ENCODE data around the gene SRRM2.

SRRM2 gene

DNA sequence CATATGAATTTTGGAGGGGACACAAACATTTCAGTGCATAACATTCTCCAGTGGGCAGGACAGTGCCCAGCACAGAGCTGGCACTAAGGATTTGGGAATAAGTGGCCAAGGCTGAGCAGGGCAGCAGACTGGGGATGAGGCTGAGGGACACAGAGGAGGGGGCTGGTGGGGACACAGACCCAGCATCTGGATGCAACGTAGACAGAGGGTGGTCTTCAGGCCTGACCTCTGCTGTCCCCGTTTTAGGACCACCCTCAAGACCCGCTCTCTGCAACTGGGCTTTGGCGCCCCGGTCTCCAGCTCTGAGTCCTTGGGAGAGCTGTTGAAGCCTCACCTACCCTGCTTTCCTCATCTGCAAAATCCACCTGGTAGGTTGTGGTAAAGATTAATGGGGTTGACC is 38.2 kb downstream of the SRRM2 start:
- DNase-seq (ENCODE audit: low read depth) = no peak
- TF ChIP-seq, protein P1, sequence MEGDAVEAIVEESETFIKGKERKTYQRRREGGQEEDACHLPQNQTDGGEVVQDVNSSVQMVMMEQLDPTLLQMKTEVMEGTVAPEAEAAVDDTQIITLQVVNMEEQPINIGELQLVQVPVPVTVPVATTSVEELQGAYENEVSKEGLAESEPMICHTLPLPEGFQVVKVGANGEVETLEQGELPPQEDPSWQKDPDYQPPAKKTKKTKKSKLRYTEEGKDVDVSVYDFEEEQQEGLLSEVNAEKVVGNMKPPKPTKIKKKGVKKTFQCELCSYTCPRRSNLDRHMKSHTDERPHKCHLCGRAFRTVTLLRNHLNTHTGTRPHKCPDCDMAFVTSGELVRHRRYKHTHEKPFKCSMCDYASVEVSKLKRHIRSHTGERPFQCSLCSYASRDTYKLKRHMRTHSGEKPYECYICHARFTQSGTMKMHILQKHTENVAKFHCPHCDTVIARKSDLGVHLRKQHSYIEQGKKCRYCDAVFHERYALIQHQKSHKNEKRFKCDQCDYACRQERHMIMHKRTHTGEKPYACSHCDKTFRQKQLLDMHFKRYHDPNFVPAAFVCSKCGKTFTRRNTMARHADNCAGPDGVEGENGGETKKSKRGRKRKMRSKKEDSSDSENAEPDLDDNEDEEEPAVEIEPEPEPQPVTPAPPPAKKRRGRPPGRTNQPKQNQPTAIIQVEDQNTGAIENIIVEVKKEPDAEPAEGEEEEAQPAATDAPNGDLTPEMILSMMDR (IDR thresholded peaks at IDR 0.05; ENCODE audit: low read length, missing control alignments) = no peak
- no peak overlapping the region for H3K4me3 ChIP-seq (replicated peaks; ENCODE audit: low read depth, low read length)

DNA sequence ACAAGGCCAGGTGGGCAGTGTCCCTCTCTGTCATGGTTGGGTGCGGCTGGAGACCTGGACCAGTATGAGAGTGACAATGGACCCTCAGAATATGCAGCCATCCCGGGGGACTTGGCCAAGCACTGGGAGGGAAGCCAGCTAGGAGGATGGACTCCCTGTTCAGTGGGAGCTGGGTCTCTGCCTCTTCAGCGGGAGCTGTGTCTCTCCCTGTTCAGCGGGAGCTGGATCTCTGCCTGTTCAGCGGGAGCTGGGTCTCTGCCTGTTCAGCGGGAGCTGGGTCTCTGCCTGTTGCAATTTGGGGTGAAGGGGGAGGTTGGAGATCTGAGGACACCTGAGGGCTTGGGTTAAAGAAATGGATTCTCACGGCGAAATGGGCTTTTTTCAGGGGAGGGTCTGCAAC is 38.7 kb downstream of the SRRM2 start:
- no peak for DNase-seq (ENCODE audit: low read depth)
- TF ChIP-seq, protein P1 (IDR thresholded peaks at IDR 0.05; ENCODE audit: low read length, missing control alignments) = no peak
- no peak overlapping the region for H3K4me3 ChIP-seq (replicated peaks; ENCODE audit: low read depth, low read length)

DNA sequence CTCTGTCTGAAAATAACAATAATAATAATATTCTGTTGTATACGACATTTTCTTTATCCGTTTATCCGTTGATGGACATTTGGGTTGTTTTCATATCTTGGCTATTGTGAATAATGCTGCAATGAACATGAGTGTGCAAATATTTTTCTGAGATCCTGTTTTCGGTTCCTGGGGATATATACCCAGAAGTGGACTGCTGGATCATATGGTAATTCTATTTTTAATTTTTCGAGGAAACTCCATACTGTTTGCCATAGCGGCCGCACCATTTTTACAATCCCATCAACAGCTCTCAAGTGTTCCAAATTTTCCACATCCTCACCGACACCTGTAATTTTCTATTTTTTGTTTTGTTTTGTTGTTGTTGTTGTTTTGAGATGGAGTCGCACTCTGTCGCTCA is 40.5 kb downstream of the SRRM2 start:
- H3K4me3 ChIP-seq (replicated peaks; ENCODE audit: low read depth, low read length) = no peak overlapping the region
- TF ChIP-seq, protein P1 (IDR thresholded peaks at IDR 0.05; ENCODE audit: low read length, missing control alignments) = no peak
- no peak for DNase-seq (ENCODE audit: low read depth)

DNA sequence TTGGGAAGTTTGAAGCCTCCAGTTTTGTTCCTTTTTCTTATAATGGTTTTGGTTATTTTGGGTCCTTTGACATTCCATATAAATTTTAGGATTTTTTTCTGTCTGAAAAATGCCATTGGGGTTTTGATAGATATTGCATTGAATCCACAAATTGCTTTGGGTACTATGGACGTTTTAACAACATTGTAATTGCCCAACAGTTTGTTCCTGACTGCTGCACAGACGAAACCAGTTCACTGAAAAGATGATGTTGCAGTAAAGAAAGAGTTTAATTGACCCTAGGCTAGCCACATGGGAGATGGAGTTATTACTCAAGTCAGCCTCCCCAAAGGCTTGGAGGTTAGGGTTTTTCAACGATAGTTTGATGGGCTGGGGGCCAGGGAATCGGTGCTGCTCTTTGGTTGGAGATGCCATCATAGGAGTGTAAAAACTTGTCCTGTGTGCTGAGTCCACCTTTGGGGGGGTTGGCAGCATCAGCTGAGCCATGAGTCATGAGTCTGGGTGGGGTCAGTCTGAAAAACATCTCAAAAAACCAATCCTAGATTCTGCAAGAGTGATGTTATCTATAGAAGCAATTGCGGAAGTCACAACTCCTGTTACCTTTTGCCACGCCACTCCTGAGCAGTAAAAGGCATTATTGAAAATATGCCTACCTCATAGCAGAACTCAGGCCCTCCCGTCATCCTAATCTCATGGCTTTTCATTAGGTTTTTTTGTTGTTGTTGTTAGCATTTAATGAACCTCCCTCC is 43.1 kb downstream of the SRRM2 start:
- no peak for DNase-seq (ENCODE audit: low read depth)
- TF ChIP-seq, protein P1 (IDR thresholded peaks at IDR 0.05; ENCODE audit: low read length, missing control alignments) = no peak

DNA sequence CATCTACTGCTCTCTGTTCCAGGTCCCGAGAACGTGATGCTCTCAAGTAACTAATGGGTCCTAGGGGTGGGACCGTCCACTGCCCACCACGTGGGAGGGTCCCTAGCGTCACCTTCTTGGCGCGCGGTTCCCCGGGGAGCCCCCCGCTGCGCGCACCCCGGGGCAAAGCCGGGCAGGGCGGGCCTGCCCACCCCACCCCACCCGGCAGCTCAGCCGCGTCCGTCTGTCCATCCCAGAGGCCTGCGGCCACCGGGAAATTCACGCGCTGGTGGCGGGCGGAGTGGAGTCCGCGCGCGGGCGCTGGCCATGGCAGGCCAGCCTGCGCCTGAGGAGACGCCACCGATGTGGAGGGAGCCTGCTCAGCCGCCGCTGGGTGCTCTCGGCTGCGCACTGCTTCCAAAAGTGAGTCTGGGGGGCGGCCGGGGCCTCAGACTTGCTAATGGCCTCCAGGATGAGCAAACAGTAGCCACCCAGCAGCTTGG is 46.3 kb downstream of the SRRM2 start:
- DNase-seq (ENCODE audit: low read depth) = no peak
- H3K4me3 ChIP-seq (replicated peaks; ENCODE audit: low read depth, low read length) = no peak overlapping the region
- TF ChIP-seq, protein P1 (IDR thresholded peaks at IDR 0.05; ENCODE audit: low read length, missing control alignments) = no peak

More for the DNA sequence above, 43.1 kb downstream of the SRRM2 start:
- no peak overlapping the region for H3K4me3 ChIP-seq (replicated peaks; ENCODE audit: low read depth, low read length)

DNA sequence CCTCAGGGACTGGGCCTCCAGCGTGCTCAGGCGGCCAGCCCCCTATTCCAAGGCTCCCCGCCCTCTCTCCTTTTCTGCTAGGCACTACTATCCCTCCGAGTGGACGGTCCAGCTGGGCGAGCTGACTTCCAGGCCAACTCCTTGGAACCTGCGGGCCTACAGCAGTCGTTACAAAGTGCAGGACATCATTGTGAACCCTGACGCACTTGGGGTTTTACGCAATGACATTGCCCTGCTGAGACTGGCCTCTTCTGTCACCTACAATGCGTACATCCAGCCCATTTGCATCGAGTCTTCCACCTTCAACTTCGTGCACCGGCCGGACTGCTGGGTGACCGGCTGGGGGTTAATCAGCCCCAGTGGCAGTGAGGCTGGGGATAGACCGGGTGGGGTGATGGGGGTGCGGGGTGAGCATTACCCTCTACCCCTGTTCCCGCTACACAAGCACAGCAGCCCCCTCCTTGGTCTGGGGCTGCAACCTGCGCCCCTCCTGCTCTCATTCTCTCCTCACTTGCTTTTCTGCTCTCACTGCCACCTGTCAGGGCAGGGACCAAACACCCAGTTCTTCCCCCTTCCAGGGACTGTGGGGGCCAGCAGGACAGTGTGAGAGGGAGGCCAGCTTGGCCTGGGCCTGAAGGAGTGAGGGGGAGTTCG is 46.9 kb downstream of the SRRM2 start:
- TF ChIP-seq, protein P1 (IDR thresholded peaks at IDR 0.05; ENCODE audit: low read length, missing control alignments) = no peak
- no peak overlapping the region for H3K4me3 ChIP-seq (replicated peaks; ENCODE audit: low read depth, low read length)
- DNase-seq (ENCODE audit: low read depth) = no peak

All from fibroblast of pulmonary artery (primary cell).